ENCODE results near the gene GTF3C2.

DNA sequence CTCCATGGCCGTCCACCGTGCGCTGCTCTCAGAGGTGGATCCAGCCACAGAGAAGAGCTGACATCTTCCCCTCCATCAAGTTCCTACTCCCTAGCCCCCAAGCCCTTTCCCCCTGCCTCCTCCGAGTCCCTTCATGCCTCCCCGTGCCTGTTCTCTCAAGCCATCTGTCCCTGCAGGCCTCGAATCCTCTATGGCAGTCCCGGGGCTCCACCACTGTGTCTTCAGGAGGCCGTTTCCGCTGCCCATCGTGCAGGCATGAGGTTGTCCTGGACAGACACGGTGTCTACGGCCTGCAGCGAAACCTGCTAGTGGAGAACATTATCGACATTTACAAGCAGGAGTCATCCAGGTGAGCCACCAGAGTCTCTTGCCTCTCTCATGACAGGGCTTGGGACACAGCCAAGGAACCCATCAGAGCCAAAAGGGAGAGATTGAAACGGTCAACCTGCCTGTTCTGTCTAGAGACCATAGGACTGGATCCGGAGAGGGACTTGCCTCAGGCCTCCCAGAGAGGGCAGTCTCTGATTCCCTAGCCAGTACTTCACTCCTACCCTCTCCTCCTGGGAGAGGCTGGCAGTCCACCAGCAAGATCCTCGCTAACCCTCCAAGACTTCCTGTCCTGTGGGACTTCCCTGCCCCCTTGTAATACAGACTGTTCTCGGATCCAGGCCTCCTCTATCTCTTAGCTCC is 58.0 kb downstream of the GTF3C2 start:
- TF ChIP-seq, protein P1, sequence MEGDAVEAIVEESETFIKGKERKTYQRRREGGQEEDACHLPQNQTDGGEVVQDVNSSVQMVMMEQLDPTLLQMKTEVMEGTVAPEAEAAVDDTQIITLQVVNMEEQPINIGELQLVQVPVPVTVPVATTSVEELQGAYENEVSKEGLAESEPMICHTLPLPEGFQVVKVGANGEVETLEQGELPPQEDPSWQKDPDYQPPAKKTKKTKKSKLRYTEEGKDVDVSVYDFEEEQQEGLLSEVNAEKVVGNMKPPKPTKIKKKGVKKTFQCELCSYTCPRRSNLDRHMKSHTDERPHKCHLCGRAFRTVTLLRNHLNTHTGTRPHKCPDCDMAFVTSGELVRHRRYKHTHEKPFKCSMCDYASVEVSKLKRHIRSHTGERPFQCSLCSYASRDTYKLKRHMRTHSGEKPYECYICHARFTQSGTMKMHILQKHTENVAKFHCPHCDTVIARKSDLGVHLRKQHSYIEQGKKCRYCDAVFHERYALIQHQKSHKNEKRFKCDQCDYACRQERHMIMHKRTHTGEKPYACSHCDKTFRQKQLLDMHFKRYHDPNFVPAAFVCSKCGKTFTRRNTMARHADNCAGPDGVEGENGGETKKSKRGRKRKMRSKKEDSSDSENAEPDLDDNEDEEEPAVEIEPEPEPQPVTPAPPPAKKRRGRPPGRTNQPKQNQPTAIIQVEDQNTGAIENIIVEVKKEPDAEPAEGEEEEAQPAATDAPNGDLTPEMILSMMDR (IDR thresholded peaks at IDR 0.05): no peak
- TF ChIP-seq POLR2A (IDR thresholded peaks at IDR 0.05): no peak

Measured in transverse colon (tissue), 3 donors.